GM21381 (cell line): ENCODE measurements around the gene CCDC85C.

Experiments
- ATAC-seq: cut with Tn5 transposase; IDR thresholded peaks from one replicate; pipeline ENCODE4 v1.9.1; 2021; ENCODE audit warnings: mild to moderate bottlenecking, moderate library complexity; ENCODE audit not compliant: unreplicated experiment

CCDC85C gene

DNA sequence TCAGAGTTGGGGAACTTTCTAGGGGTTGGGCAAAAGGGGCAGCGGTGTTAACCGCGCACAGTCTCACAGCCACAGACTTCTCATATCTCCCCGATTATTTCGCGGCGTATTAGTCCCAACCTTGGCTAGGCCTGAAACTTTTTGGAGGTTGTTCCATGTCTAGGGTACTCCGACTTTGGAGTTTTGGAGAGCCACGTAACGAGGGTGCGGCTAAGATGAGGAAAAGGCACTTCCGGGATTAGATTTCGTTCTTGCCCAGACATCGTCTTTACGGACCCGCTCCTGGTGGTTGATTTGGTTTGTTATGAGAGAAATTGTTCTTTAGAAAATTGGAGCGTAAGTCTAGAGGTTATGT lies 122.3 kb downstream of the CCDC85C start:
- no peak for ATAC-seq

DNA sequence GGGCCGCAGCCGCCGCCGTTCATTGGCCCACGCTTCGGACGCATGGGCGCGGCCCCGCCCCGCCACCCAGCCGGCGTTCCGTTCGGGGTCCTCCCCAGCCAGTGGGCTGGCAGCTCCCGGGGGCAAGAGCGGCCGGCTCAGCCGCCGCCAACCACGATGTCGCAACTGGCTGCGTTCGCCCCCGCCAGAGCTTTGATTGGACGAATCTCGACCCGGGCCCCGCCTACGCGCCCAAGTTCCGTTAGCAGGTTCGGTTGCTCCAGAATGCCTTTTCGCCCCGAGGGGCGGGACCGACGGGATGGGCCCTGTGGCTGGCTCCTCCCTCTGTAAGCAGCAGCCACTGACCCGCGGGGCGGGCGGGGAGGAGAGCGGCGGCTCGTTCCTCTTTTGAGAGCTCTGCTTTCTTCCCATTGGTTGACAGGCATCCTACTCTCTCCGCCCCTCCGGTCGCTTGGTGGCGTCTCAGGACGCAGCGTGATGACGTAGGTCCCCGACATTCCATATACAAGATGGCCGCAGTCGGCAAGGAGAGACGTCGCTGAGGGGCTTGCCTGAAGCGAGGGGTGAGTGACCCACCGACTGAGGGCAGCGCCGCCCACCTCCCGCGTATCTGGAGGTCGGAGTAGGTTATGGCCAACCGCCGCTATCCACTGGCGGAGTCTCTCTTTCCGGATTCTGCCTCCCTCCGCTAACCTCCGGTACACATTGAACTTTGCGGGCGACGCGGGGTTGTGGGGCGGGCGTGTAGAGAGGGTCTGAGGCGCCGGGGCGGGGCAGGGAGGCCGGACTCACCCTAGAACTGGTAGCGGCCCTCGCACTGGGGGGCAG lies 122.9 kb downstream of the CCDC85C start, which contains the start of gene CCNK:
CCNK (plus strand) TSS at position 493 of the 828 bp plus-strand sequence. CDS start 11,269 bp downstream, outside the sequence.
- peak; percentile 82 for ATAC-seq

DNA sequence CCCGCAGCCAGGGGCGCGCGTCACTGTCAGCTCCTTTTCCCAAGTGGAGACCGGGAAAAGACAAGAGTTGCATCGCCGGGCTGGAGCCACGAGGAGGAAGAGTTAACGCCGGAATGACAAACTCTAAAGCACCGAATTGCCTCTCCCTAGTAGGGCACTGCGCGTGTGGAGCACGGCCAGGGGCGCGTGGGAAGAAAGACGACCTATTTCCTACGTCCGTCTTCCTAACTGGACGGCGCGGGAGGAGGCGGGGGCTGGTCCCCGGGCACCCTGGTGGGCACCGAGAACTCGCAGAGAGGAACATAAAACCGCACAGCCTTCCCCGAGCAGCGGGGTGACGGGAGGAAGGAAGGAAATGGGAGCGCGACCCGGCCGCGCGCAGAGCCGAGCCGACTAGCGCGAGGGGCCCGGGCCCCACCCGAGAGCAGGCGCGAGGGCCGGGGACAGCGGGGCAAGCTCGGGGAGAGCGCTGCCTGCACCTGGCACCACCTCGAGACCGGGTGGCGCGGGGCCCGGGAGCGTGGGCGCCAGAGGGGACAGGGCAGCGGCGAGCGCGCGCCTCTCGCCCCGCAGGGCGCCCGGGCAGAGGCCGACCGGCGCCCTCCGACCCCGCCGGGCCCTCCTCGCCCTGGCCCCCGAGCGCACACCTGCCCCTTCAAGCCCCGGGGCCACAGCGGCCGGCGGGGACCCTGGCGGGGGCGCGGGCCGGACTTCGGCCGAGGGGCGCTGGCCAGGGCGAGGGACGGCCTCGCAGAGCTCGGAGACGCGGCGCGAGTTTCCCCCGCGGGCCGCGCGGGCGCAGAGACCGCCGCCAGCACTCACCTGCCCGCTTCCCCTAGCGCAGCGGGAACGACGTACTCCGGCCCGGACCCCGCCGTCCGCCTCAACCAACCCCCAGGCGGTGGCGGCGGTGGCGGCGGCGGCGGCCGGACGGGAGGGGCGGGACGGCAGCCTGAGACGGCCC lies 123.8 kb downstream of the CCDC85C start, which contains the start of gene SETD3:
SETD3 (minus strand) TSS at position 954 of the 964 bp plus-strand sequence. CDS start 15,054 bp downstream, outside the sequence.
- peak; percentile 6 for ATAC-seq

DNA sequence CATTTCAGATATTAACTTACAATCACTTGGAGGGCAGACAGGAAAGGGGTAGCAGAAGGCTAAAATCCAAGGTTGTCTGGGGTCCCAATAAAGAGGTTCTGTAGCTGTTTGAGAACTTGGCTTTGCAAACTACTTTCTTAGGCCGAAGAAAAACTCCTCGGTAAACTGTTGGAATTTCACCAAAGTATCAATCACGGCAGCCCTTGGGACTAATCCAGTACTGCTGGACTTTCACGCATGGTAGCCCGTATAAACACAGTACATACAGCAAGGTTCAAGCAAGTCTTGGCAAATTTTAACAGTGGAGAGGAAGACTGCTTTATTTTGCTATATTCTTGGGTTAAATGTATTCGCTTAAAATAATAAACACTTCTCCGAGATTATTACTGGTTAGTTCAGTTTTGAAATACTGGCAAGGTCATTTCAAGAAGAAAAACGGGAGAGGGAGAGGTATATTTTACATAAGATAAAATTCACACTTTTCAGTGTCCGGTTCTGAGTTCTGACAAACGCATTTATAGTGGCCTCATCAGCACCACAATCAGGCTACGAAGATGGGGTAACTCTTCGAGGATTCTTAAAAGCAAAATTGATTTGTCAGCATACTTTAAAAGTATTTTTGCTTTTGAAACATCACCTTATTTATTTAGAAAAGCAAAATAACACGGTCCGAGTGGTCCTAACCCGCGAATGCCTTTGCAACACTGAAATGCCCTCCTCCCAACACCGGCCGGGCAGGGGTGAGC lies 124.7 kb downstream of the CCDC85C start:
- no peak for ATAC-seq

DNA sequence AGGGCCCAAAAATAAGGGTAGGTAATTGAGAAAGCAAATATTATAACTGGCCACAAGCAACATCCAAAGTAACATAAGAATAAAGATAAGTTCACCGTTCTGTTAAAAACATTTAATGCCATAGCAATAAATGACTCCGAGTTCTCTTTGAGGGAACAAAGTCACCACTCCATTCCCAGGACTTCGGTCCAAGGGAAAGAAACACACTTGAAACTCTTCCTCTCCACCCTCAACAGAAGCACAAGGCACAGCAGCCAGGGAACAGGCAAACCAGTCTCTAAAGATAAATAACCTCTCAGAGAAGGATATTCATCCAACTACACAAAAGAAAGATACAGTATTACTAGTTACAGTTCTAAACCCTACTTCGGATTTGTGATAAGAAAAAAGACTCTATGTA lies 125.9 kb downstream of the CCDC85C start:
- ATAC-seq = no peak

DNA sequence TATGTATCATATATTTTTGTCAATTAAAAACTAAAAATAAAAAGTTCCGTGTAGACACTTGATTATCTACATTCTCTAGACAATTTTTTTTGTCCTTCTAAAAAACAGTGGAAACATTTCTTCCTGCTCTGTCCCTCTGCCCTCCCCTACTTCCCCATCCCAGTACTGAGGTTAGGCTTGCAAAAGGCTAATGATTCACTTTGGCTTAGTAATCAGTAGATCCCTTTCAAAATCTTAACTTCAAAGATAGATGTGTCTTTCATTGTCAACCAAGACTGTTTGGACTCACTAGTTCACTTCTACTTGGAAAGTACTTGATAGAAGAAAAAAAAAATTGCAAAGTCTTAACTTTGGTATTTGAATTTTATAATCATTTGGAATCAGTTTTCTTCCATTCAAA lies 127.1 kb downstream of the CCDC85C start:
- no peak for ATAC-seq

DNA sequence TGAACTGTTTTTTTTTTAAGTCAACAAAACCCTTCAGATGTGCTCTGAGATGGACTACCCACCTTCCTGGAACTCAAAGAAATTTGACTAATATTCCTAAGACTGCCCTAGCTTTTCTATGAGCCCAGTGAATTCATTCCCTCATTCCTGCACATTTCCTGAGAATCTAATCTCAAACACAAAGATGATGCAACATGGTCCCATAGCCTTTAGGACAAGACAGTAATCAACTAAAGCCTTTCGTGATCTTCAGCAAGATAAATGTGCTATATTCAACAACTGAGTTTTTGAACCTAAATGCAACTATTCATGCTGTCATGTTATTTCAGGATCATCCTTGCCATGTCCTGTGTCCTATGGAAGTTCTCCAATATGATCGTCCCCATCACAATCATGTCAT lies 128.3 kb downstream of the CCDC85C start:
- ATAC-seq = no peak

DNA sequence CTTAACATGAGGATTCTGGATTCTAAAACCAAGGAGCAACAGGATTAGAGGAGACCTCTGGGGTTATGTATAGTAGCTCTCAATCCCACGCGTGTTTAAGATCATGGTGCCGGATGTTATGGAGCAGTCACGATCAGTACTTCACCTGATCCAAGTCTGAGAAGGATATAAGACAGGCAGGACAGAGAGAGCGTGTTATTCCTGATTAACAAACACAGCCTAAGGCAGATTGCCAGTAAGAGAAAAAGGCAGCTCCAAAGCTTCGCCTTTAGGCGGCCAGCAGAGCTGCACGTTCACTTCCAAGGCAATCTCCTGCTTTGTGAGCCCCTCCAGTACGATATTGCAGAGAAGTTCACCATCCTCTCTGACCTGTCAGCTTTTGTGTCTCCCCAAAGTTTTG lies 128.8 kb downstream of the CCDC85C start:
- no peak for ATAC-seq

DNA sequence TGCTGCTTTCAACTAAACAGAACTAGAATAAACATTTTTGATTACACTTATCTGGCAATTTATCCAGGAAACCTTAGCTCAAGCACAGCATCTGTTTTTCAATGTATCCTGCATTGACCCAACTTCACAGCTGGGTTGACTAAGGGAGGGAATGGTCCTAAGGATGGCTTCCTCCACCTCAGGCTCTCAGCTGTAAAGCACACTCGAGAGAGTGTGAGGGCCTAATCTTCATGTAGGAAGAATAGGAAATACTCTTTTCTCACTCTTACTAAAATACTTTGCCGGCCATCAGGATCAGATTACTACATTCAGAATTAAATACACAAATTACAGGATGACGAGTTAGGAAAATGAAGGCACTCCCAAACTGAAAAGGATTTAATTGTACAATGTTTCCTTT lies 130.5 kb downstream of the CCDC85C start:
- no peak for ATAC-seq

DNA sequence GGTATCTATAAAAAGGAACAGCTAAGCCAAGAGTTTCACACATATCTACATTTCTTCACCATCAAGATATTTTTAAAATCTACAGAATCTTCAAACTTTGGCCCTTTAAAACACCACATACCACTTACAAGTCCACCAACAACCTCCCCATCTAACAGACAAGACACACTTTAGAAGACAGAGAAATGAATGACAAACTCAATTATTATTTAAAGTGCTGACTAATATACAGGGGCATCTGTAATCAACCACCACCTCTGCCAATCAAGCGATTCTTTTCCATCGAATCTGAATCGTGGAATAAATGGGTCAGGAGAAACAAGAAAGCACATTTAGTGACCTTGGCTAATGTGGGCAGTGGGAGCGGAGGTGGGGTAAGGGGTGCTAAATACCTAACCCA lies 131.1 kb downstream of the CCDC85C start:
- ATAC-seq = no peak

DNA sequence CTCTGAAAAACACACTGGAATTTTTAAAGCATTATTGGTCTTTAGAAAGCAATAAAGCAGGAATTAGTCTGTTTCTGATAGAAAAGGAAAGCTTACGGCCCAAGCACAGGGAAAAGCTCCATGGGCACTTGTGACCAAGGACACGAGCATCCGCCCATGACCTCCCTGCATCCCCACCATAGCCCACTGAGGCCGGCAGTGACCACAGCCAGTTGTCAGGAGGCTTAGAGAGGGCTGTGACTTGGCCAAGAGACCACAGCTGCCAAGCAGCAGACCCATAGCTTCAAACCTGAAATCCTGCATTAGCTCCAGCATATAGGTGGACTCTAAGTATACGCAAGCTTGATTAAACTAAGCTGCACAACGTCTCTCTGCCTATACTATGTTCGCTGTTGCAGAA lies 132.3 kb downstream of the CCDC85C start:
- ATAC-seq = no peak

DNA sequence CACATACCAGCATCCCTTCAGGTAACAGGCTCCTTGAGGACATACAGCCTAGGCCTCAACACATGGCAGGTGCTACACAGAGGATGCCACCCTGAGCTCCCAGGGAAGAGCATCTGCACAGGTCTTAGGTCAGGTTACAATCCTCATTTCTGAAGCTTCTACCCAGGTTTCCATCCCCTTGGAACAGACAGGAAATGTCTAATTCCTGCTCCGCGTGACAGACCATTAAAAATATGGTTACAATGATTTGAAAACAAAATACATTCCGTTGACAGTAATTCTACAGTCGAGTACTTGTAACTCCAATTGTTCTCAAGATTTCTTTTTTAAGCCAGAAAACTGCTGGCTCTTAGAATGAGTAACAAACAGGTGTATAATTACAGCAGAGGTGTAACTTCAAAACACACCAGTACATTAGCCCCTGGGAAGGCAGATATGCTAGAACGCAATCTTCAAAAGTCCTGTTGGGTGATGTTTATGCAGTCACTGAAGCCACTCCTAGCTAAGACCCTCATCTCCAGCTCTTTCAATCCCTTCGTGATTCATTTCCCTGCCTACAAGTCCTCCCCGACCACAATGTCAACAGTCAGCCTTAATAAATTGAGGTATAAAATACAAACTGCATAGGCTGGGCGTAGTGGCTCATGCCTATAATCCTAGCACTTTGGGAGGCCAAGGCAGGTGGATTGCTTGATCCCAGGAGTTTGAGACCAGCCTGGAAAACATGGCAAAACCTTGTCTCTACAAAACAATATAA lies 135.0 kb downstream of the CCDC85C start:
- no peak for ATAC-seq

DNA sequence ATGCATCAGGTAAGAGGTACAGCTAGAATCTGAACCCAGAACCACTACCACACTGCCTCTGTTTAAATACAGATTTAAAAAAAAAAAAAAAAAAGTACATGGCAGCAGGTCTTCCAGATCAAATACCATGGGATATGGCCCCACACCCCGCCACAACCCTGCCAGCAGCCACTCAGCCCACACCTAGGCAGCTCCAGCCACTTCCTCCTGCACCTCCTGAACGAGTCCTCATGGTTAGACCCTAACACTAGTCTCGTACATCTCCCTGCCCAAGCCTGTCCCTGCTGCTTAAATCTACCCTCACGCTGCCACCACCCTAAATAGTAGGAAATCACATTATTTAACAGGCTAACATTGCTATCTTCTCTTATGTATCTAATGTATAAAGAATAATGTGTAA lies 135.9 kb downstream of the CCDC85C start:
- ATAC-seq = no peak

DNA sequence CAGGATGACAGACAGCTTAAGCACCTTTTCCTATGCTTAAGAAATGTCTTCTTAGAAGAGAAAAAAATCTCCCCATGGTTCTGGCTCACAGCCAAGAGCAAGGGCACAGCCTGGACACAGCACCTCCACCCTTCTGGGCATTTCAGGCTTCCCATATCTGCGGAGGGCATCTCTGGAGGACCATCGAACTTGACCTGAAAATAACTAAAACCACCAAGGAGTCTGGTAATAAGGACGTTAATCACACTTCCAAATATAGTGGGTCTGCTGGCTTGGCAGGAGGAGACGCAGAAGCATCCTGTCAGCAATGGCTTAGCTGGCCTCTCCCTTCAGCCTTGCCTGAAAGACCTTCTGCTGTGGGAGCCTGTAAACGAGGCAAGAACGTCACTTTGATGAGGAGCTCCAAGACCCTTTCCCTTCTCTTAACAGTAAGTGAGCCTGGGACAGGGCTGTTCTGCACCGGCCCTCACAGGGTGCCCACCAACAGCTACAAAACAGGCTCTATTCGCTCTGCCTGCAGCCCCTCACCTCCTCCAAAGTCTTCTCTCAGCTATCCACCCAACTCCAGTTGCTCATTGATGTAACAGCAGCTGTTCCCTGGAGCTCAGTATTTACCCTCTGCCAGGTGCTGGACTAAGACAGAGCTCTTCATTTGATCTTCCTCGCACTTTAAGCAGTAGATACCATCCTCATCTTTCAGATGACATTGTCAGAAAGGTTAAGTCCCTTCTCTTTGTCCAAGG lies 136.5 kb downstream of the CCDC85C start:
- ATAC-seq = no peak

DNA sequence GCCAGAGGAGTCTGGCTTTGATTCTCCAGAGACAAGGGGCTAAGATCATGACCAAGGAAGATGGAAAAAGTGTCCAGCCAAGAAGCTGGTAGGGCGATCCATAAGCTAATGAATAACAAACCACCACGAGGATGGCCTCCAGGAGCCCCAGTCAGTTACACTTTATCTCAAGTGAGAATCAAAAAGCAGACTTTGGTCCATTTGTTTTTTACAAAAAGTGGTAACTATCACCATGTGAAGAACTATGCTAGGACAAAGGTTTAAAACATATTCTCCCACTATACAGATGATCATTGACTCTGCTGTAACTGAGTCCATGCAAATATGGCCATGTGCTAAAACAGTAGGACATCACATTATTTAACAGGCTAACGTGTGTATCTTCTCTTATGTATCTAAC lies 137.2 kb downstream of the CCDC85C start:
- ATAC-seq = no peak

DNA sequence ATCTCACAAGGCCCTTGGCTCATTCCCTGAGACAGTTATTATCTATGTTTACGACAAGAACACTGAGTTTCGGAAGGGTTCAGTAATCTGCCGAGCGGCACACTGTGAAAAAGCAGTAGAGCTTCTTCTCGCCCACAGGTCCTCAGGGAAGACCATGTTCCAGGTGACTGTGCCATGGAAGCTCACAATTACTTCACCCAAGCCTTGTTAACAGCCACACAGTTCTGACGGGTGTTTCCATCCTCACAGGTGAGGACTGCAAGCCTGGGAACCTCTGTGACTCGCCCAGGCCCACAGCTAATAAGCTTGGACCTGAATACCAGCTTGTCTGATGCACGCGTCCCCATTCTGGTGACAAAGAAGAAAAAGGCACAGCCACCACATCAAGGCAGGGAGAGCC lies 138.7 kb downstream of the CCDC85C start:
- no peak for ATAC-seq

DNA sequence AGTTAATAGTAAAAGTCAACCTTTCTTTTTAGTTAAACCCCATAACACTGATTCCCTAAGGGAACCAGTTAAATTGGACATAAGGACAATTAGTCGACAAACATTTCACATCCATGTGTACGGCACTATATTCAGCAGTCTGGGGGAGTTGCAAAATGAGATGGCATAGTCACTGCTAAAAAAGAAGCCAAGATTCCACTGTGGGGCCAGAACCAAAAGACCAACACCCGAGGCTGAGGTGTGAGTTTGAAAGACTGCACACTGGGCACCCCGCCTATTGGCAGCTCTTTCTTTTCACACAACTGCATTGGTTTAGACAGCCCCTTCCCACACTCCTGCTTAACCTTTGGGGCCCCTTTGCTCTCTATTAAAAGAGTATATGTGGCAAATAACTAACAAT lies 140.0 kb downstream of the CCDC85C start:
- ATAC-seq = no peak

DNA sequence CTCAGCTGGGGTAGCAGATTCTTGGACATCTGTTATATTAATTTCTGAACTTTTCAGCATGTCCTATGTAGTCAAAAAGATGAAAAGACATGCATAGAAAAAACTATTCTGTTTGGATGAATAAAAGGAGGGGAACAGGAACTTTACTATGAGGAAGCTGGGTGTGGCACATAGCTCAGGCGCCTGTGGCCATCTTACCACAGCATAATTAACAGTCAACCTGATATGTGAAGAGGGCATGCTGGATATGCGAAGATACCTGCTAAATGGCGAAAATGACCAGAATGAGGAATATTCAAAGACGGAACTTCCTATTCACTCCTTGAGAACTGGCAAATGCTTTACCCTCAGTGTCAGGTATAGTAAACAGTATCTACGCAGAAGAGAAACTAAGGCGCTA lies 141.8 kb downstream of the CCDC85C start:
- ATAC-seq = no peak

DNA sequence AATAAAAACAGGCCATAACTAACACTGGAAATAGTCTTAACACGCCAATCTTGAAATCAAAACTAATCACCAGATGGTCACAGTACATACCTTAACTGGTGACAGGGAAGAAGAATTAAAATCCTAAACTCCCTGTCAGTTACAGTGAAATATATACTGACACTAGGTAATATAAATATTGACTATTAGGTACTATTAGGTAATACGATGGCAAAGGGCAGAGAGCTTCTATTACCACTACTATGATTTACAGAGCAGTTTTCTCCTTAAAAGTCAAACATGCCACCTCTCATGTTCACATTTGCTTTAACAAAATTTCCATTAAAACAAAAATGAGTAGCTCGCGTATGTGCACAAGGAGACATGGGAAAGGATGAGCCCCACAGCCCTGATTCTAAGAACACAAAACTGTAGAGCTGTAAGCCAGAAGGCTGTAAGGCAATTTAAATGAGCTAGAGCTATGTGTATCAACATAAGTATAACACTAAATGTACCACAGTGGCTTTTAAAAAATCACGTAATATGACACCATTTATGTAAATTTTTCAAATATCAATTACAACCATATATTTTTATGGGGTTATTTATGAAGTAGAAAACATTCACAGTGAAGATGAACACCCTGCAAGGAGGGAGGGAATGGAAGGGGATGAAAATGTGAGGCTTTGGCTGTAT lies 142.5 kb downstream of the CCDC85C start:
- no peak for ATAC-seq
